Measurements from ENCODE around the gene ZNF581.

GRCh38 chr19:55673465-55673864 lies 30.0 kb downstream of the ZNF581 start:
- TF ChIP-seq RAD21 (conservative IDR thresholded peaks at IDR 0.05) (no peak), CTCF (IDR thresholded peaks at IDR 0.05; ENCODE audit: poor library complexity, severe bottlenecking) (no peak), MXI1 (conservative IDR thresholded peaks at IDR 0.05; ENCODE audit: poor library complexity, severe bottlenecking) (no peak), EP300 (conservative IDR thresholded peaks at IDR 0.05; ENCODE audit: poor library complexity, severe bottlenecking) (no peak), POLR2AphosphoS5 (IDR thresholded peaks at IDR 0.05) (no peak), EZH2 (IDR thresholded peaks at IDR 0.05; ENCODE audit: borderline replicate concordance, insufficient read depth, low read length, poor library complexity, severe bottlenecking) (no peak)
